K562 (cell line): ENCODE data around the gene EML3. TPM values are rescaled to one million over a fixed set of nuclear protein-coding genes. Genes with fewer than 3 reads are reported as not detected.

Experiments
- GTF2F1 ChIP-seq: IDR thresholded peaks from 2 replicates; pipeline ENCODE4 v1.6.1; 2011; ENCODE audit warnings: low read depth, low read length, improper control_type of control experiment
- HDGF ChIP-seq: fragments of 450-650 bp; IDR thresholded peaks from 2 replicates; pipeline ENCODE4 v1.6.1; 2016
- MAFF ChIP-seq: IDR thresholded peaks from 2 replicates; pipeline ENCODE4 v1.6.1; 2012; ENCODE audit warnings: low read length, improper control_type of control experiment
- MEIS2 ChIP-seq: fragments of 450-650 bp; IDR thresholded peaks from 2 replicates; pipeline ENCODE4 v1.6.1; 2014; ENCODE audit warnings: mild to moderate bottlenecking; ENCODE audit not compliant: partially characterized antibody
- MTF1 ChIP-seq: fragments of 250-450 bp; sonication (Bioruptor Pico); IDR thresholded peaks from 2 replicates; pipeline ENCODE4 v1.9.0; 2021; ENCODE audit warnings: moderate library complexity, mild to moderate bottlenecking, inconsistent platforms, borderline replicate concordance
- NCOA6 ChIP-seq: fragments of 450-650 bp; IDR thresholded peaks from 2 replicates; pipeline ENCODE4 v1.6.1; 2017; ENCODE audit warnings: mild to moderate bottlenecking
- NFYB ChIP-seq: IDR thresholded peaks from 2 replicates; pipeline ENCODE4 v1.6.1; 2011; ENCODE audit warnings: mild to moderate bottlenecking, moderate library complexity; ENCODE audit not compliant: insufficient read length; ENCODE audit errors: extremely low read depth
- PHF8 ChIP-seq: fragments of 200-600 bp; sonication (generic); IDR thresholded peaks from 2 replicates; pipeline ENCODE4 v1.6.1; 2012; ENCODE audit warnings: mixed run types, mild to moderate bottlenecking, inconsistent platforms, low read length, moderate library complexity, borderline replicate concordance
- PTBP1 ChIP-seq: fragments of 200-400 bp; formaldehyde crosslinking; IDR thresholded peaks from 2 replicates; pipeline ENCODE4 v1.6.1; 2017; ENCODE audit warnings: low read depth, low read length
- RBM14 ChIP-seq: fragments of 200-400 bp; formaldehyde crosslinking; IDR thresholded peaks from 2 replicates; pipeline ENCODE4 v1.6.1; 2018; ENCODE audit warnings: low read depth, mild to moderate bottlenecking, low read length, moderate library complexity, borderline replicate concordance; ENCODE audit not compliant: insufficient read depth
- SMAD3 ChIP-seq: fragments of 450-650 bp; formaldehyde crosslinking; conservative IDR thresholded peaks from 2 replicates; pipeline ENCODE4 v1.4.0; 2020; ENCODE audit warnings: mild to moderate bottlenecking
- SMARCA5 ChIP-seq: fragments of 450-650 bp; IDR thresholded peaks from 2 replicates; pipeline ENCODE4 v1.6.1; 2016
- STAT5A ChIP-seq: IDR thresholded peaks from 2 replicates; pipeline ENCODE4 v1.6.1; 2012; ENCODE audit warnings: low read length, inconsistent platforms, borderline replicate concordance
- ZBTB1 ChIP-seq: sonication (generic); formaldehyde crosslinking; IDR thresholded peaks from 2 replicates; pipeline ENCODE4 v1.8.1; 2023; ENCODE audit warnings: missing genetic modification reagents, low read depth, mild to moderate bottlenecking, borderline replicate concordance
- ZBTB7A ChIP-seq: IDR thresholded peaks from 2 replicates; pipeline ENCODE4 v1.6.1; 2011; ENCODE audit warnings: low read depth, mild to moderate bottlenecking, low read length, moderate library complexity, borderline replicate concordance; ENCODE audit not compliant: control insufficient read depth
- ZNF57 ChIP-seq: fragments of 450-650 bp; formaldehyde crosslinking; IDR thresholded peaks from 2 replicates; pipeline ENCODE4 v1.4.0; 2020; ENCODE audit warnings: mild to moderate bottlenecking, moderate library complexity
- polyA plus RNA-seq, 8 experiments: library from polyadenylated mRNA; depleted of rRNA in 4 of 8; stranded (reverse) in 5 of 8; unstranded in 3 of 8; fragments of >200 nt; fragmentation: Nextera tagmentation in 2 of 8; fragmentation: Illumina TruSeq in 1 of 8; extraction: Ambion mirVana in 2 of 8; extraction: Trizol in 1 of 8; gene quantifications; 2 replicates each; pipeline versions ENCODE4 v1.2.1 to v1.2.3, GENCODE V29; 2011 to 2014; ENCODE audit warnings: inconsistent platforms in 1 of 8, missing spikeins in 1 of 8
- total RNA-seq, 7 experiments: library from RNA; depleted of rRNA in 6 of 7; stranded (reverse); fragments of >200 nt in 6 of 7; fragmentation: Illumina TruSeq in 2 of 7; extraction: Trizol in 2 of 7; gene quantifications; 2 replicates each; pipeline versions ENCODE4 v1.2.1 to v1.2.3, GENCODE V29; 2011 to 2021; ENCODE audit warnings: low replicate concordance in 1 of 7
- TF ChIP-seq, protein P1 (sequence below), 2 experiments: IDR thresholded peaks; 2 replicates each; pipeline ENCODE4 v1.6.1; 2012; ENCODE audit warnings: improper control_type of control experiment in 2 of 2, low read depth in 2 of 2, low read length in 2 of 2, borderline replicate concordance in 1 of 2
- TF ChIP-seq, protein P2 (sequence below): sonication (generic); formaldehyde crosslinking; IDR thresholded peaks from 2 replicates; pipeline ENCODE4 v1.8.1; 2023; ENCODE audit warnings: missing genetic modification reagents, mild to moderate bottlenecking, borderline replicate concordance
- TF ChIP-seq, protein P3 (sequence below), 2 experiments: fragments of 200-800 bp in 1 of 2; sonication (Bioruptor generic) in 1 of 2; sonication (generic) in 1 of 2; formaldehyde crosslinking in 1 of 2; IDR thresholded peaks in 1 of 2; conservative IDR thresholded peaks in 1 of 2; 2 replicates each; pipeline versions ENCODE4 v1.5.0 to v1.6.1; 2016 to 2020; ENCODE audit warnings: missing compliant biosample characterization in 1 of 2, missing genetic modification characterization in 1 of 2, missing genetic modification reagents in 1 of 2

EML3 gene
- total and polyA plus RNA-seq, 9 of the 15 experiments (the other 6 are each of a cell fraction or from before 2014, with no cell fraction given) = 0.32 to 90.5 (median 26.4) TPM

GRCh38 chr11:62614275-62614674 lies 1.7 kb upstream of the EML3 start (continued):
- no peak for TF ChIP-seq STAT5A
- TF ChIP-seq GTF2F1 = no peak
- TF ChIP-seq, protein P1, sequence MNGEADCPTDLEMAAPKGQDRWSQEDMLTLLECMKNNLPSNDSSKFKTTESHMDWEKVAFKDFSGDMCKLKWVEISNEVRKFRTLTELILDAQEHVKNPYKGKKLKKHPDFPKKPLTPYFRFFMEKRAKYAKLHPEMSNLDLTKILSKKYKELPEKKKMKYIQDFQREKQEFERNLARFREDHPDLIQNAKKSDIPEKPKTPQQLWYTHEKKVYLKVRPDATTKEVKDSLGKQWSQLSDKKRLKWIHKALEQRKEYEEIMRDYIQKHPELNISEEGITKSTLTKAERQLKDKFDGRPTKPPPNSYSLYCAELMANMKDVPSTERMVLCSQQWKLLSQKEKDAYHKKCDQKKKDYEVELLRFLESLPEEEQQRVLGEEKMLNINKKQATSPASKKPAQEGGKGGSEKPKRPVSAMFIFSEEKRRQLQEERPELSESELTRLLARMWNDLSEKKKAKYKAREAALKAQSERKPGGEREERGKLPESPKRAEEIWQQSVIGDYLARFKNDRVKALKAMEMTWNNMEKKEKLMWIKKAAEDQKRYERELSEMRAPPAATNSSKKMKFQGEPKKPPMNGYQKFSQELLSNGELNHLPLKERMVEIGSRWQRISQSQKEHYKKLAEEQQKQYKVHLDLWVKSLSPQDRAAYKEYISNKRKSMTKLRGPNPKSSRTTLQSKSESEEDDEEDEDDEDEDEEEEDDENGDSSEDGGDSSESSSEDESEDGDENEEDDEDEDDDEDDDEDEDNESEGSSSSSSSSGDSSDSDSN (IDR thresholded peaks at IDR 0.05; ENCODE audit: borderline replicate concordance in 1 of 2, low read depth in 2 of 2, low read length in 2 of 2) = peak in 1 of 2 experiments; percentile 84; a peak in 2 of 4 replicates
- TF ChIP-seq PHF8 = no peak; the same call in 1 of the 2 replicates
- TF ChIP-seq ZBTB1 (CRISPR knock-in tag) = no peak
- no peak for TF ChIP-seq HDGF
- 0 out of 2 replicates have a peak, but pooled peaks have one; percentile 21 for TF ChIP-seq MAFF
- TF ChIP-seq, protein P2, sequence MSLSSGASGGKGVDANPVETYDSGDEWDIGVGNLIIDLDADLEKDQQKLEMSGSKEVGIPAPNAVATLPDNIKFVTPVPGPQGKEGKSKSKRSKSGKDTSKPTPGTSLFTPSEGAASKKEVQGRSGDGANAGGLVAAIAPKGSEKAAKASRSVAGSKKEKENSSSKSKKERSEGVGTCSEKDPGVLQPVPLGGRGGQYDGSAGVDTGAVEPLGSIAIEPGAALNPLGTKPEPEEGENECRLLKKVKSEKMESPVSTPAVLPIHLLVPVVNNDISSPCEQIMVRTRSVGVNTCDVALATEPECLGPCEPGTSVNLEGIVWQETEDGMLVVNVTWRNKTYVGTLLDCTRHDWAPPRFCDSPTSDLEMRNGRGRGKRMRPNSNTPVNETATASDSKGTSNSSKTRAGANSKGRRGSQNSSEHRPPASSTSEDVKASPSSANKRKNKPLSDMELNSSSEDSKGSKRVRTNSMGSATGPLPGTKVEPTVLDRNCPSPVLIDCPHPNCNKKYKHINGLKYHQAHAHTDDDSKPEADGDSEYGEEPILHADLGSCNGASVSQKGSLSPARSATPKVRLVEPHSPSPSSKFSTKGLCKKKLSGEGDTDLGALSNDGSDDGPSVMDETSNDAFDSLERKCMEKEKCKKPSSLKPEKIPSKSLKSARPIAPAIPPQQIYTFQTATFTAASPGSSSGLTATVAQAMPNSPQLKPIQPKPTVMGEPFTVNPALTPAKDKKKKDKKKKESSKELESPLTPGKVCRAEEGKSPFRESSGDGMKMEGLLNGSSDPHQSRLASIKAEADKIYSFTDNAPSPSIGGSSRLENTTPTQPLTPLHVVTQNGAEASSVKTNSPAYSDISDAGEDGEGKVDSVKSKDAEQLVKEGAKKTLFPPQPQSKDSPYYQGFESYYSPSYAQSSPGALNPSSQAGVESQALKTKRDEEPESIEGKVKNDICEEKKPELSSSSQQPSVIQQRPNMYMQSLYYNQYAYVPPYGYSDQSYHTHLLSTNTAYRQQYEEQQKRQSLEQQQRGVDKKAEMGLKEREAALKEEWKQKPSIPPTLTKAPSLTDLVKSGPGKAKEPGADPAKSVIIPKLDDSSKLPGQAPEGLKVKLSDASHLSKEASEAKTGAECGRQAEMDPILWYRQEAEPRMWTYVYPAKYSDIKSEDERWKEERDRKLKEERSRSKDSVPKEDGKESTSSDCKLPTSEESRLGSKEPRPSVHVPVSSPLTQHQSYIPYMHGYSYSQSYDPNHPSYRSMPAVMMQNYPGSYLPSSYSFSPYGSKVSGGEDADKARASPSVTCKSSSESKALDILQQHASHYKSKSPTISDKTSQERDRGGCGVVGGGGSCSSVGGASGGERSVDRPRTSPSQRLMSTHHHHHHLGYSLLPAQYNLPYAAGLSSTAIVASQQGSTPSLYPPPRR = no peak
- TF ChIP-seq PTBP1 = no peak
- no peak for TF ChIP-seq ZNF57 (CRISPR knock-in tag)
- TF ChIP-seq ZBTB7A = 0 out of 2 replicates have a peak, but pooled peaks have one; percentile 15
- TF ChIP-seq SMARCA5 = no peak
- TF ChIP-seq, protein P3, sequence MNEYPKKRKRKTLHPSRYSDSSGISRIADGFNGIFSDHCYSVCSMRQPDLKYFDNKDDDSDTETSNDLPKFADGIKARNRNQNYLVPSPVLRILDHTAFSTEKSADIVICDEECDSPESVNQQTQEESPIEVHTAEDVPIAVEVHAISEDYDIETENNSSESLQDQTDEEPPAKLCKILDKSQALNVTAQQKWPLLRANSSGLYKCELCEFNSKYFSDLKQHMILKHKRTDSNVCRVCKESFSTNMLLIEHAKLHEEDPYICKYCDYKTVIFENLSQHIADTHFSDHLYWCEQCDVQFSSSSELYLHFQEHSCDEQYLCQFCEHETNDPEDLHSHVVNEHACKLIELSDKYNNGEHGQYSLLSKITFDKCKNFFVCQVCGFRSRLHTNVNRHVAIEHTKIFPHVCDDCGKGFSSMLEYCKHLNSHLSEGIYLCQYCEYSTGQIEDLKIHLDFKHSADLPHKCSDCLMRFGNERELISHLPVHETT (CRISPR knock-in tag; conservative IDR thresholded peaks at IDR 0.05 in 1 of 2, IDR thresholded peaks at IDR 0.05 in 1 of 2) = no peak
- no peak for TF ChIP-seq NCOA6
- no peak for TF ChIP-seq MEIS2
- no peak for TF ChIP-seq SMAD3 (CRISPR knock-in tag)
- TF ChIP-seq MTF1 = no peak
- TF ChIP-seq NFYB = no peak
- TF ChIP-seq RBM14 = no peak
